K562 (cell line): ENCODE data around the gene COL4A1. TPM values are rescaled to one million over a fixed set of nuclear protein-coding genes. Genes with fewer than 3 reads are reported as not detected.

Experiments
- ATAC-seq: fragments of 200-7000 bp; cut with Tn5 transposase; 3 replicates; pipeline ENCODE4 v1.9.1; 2020; ENCODE audit warnings: moderate library complexity
- BruUV-seq: library from RNA; stranded (reverse); fragments of 400-500 nt; replicated peaks from 2 replicates; lab custom pipeline; 2021; lab: Mats Ljungman, UMichigan
- CTCF ChIA-PET: fragments of 300-600 bp; formaldehyde crosslinking; extraction: SDS; loops from one replicate; lab custom pipeline; 2021; ENCODE audit warnings: low intra/inter-chr PET ratio; lab: Yijun Ruan, JAX
- POLR2A ChIA-PET: fragments of 300-600, 350-650 bp; sonication (Branson Sonifier 250); formaldehyde crosslinking; extraction: SDS; loops from one replicate; lab custom pipeline; 2021; ENCODE audit warnings: antibody characterized with exemption, inconsistent platforms; lab: Yijun Ruan, JAX
- DNase-seq, 4 experiments: peaks; one replicate each; pipeline versions ENCODE4 v3.0.0 to v3.0.0-alpha.2; 2011 to 2018; ENCODE audit warnings: low spot score in 3 of 4, mixed read lengths in 3 of 4; ENCODE audit errors: extremely low read depth in 1 of 4
- FAIRE-seq: peaks from 2 replicates; lab custom pipeline; 2011; peaks lifted over from hg19 to GRCh38; lab: Jason Lieb, UNC
- H2AFZ ChIP-seq: 2 replicates; pipeline ENCODE4 v1.6.0; 2011; ENCODE audit warnings: low read depth, low read length, control low read depth, inconsistent platforms
- H3K27ac ChIP-seq: fragments of 200-600 bp; 3 replicates; pipeline ENCODE4 v1.8.0; 2011; ENCODE audit warnings: low read depth, mild to moderate bottlenecking, control low read depth, inconsistent platforms, low read length, moderate library complexity, mixed read lengths; ENCODE audit errors: extremely low read depth
- H3K27me3 ChIP-seq, 2 experiments: fragments of 300-600 bp in 1 of 2; 2 replicates in 1 of 2; 3 replicates in 1 of 2; pipeline versions ENCODE4 v1.6.0 to v1.8.0; 2011; ENCODE audit warnings: inconsistent platforms in 2 of 2, low read length in 2 of 2, mild to moderate bottlenecking in 1 of 2, mixed read lengths in 1 of 2, moderate library complexity in 1 of 2; ENCODE audit not compliant: control insufficient read depth in 2 of 2, insufficient read depth in 2 of 2
- H3K36me3 ChIP-seq: fragments of 300-600 bp; 3 replicates; pipeline ENCODE4 v1.8.0; 2011; ENCODE audit warnings: mild to moderate bottlenecking, low read length, inconsistent platforms; ENCODE audit not compliant: control insufficient read depth, insufficient read depth
- H3K4me1 ChIP-seq, 2 experiments: fragments of 200-600 bp in 1 of 2; replicated peaks in 1 of 2; 2 replicates in 1 of 2; 3 replicates in 1 of 2; pipeline versions ENCODE4 v1.5.1 to v1.8.0; 2011; ENCODE audit warnings: inconsistent platforms in 2 of 2, low read length in 2 of 2, mild to moderate bottlenecking in 1 of 2, mixed read lengths in 1 of 2, moderate library complexity in 1 of 2; ENCODE audit not compliant: control insufficient read depth in 2 of 2, insufficient read depth in 2 of 2
- H3K4me2 ChIP-seq: 2 replicates; pipeline ENCODE4 v1.6.1; 2011; ENCODE audit warnings: low read length, control low read depth, inconsistent platforms, mixed read lengths; ENCODE audit not compliant: insufficient read depth
- H3K4me3 ChIP-seq: fragments of 200-600 bp; sonication (generic), shearing (Covaris generic); 2 replicates; pipeline ENCODE4 v1.5.1; 2016; ENCODE audit warnings: control low read depth, inconsistent platforms
- H3K79me2 ChIP-seq: fragments of 200-600 bp; 3 replicates; pipeline ENCODE4 v1.8.0; 2011; ENCODE audit warnings: low read length, inconsistent platforms; ENCODE audit not compliant: control insufficient read depth, insufficient read depth
- H3K9ac ChIP-seq, 2 experiments: 2 replicates each; pipeline versions ENCODE4 v1.6.0 to v1.6.1; 2011; ENCODE audit warnings: low read depth in 2 of 2, low read length in 2 of 2, control low read depth in 1 of 2, inconsistent platforms in 1 of 2, mild to moderate bottlenecking in 1 of 2, mixed read lengths in 1 of 2; ENCODE audit not compliant: insufficient read depth in 1 of 2
- H3K9me1 ChIP-seq: one replicate; pipeline ENCODE4 v1.6.0; 2011; ENCODE audit warnings: inconsistent platforms, mild to moderate bottlenecking, low read length, moderate library complexity; ENCODE audit not compliant: control insufficient read depth, insufficient read depth
- H3K9me3 ChIP-seq: replicated peaks from 2 replicates; pipeline ENCODE4 v1.5.1; 2011; ENCODE audit warnings: low read depth, low read length, inconsistent platforms; ENCODE audit not compliant: control insufficient read depth, insufficient read depth
- H4K20me1 ChIP-seq: replicated peaks from 2 replicates; pipeline ENCODE4 v1.6.1; 2011; ENCODE audit warnings: low read length, inconsistent platforms, mixed read lengths; ENCODE audit not compliant: control insufficient read depth, insufficient read depth
- ATF1 ChIP-seq, 2 experiments: fragments of 450-650 bp in 1 of 2; IDR thresholded peaks; 2 replicates each; pipeline ENCODE4 v1.6.1; 2016; ENCODE audit warnings: missing compliant biosample characterization in 1 of 2, missing genetic modification characterization in 1 of 2
- BHLHE40 ChIP-seq: IDR thresholded peaks from 2 replicates; pipeline ENCODE4 v1.6.1; 2011; ENCODE audit warnings: low read length, improper control_type of control experiment
- DMBX1 ChIP-seq: fragments of 250-450 bp; sonication (Bioruptor Pico); IDR thresholded peaks from 2 replicates; pipeline ENCODE4 v1.8.0; 2022; ENCODE audit warnings: inconsistent platforms, mild to moderate bottlenecking, moderate library complexity, borderline replicate concordance
- DPF2 ChIP-seq: fragments of 450-650 bp; IDR thresholded peaks from 2 replicates; pipeline ENCODE4 v1.6.1; 2016
- FOXJ3 ChIP-seq: sonication (generic); formaldehyde crosslinking; IDR thresholded peaks from 2 replicates; pipeline ENCODE4 v1.4.0; 2020; ENCODE audit warnings: mild to moderate bottlenecking, missing genetic modification reagents
- MIER1 ChIP-seq: fragments of 450-650 bp; IDR thresholded peaks from 2 replicates; pipeline ENCODE4 v1.6.1; 2016; ENCODE audit warnings: antibody characterized with exemption, mild to moderate bottlenecking, low read depth
- PBX2 ChIP-seq, 2 experiments: IDR thresholded peaks in 1 of 2; conservative IDR thresholded peaks in 1 of 2; 2 replicates each; pipeline ENCODE4 v1.6.1; 2016; ENCODE audit warnings: low read depth in 2 of 2, mild to moderate bottlenecking in 1 of 2, missing compliant biosample characterization in 1 of 2, missing genetic modification characterization in 1 of 2, moderate library complexity in 1 of 2
- PML ChIP-seq: IDR thresholded peaks from 2 replicates; pipeline ENCODE4 v1.6.1; 2012; ENCODE audit warnings: low read length, inconsistent platforms
- SMARCA5 ChIP-seq: fragments of 450-650 bp; IDR thresholded peaks from 2 replicates; pipeline ENCODE4 v1.6.1; 2016
- STAG1 ChIP-seq: sonication (generic); formaldehyde crosslinking; IDR thresholded peaks from 2 replicates; pipeline ENCODE4 v1.5.0; 2020; ENCODE audit warnings: missing genetic modification reagents, borderline replicate concordance
- THRA ChIP-seq: fragments of 450-650 bp; IDR thresholded peaks from 2 replicates; pipeline ENCODE4 v1.6.1; 2017; ENCODE audit warnings: mild to moderate bottlenecking, moderate library complexity
- TRIM24 ChIP-seq, 2 experiments: fragments of 450-650 bp; IDR thresholded peaks; 2 replicates each; pipeline ENCODE4 v1.6.1; 2016
- TSC22D4 ChIP-seq: fragments of 450-650 bp; IDR thresholded peaks from 2 replicates; pipeline ENCODE4 v1.6.1; 2016; ENCODE audit warnings: missing genetic modification characterization, missing biosample characterization, control low read depth
- ZKSCAN8 ChIP-seq: fragments of 200-800 bp; sonication (Bioruptor generic); IDR thresholded peaks from 2 replicates; pipeline ENCODE4 v1.6.1; 2016; ENCODE audit warnings: missing genetic modification characterization, missing compliant biosample characterization
- ZNF311 ChIP-seq: fragments of 250-450 bp; sonication (Bioruptor Pico); IDR thresholded peaks from 2 replicates; pipeline ENCODE4 v1.4.0; 2020; ENCODE audit warnings: mild to moderate bottlenecking, moderate library complexity
- WGBS: fragments of 100-300 bp; shearing (Covaris generic); methylation state at CpG from one replicate; pipeline ENCODE4 v1.1.6; 2016; ENCODE audit warnings: low coverage, mixed read lengths; ENCODE audit not compliant: insufficient coverage; ENCODE audit errors: missing lambda C conversion rate; 5-methylcytosine and 5-hydroxymethylcytosine counted together
- in situ Hi-C: fragments of 300-500 bp; cut with MboI; formaldehyde crosslinking; loops from 4 replicates; pipeline ENCODE4 v1.15.0; 2018; ENCODE audit warnings: inconsistent platforms, mixed read lengths
- intact Hi-C: fragments of 100-400 bp; cut with micrococcal nuclease; formaldehyde crosslinking; loops from 2 replicates; pipeline ENCODE4 v1.14.2; 2022
- polyA plus RNA-seq, 8 experiments: library from polyadenylated mRNA; depleted of rRNA in 4 of 8; stranded (reverse) in 5 of 8; unstranded in 3 of 8; fragments of >200 nt; fragmentation: Nextera tagmentation in 2 of 8; fragmentation: Illumina TruSeq in 1 of 8; extraction: Ambion mirVana in 2 of 8; extraction: Trizol in 1 of 8; gene quantifications; 2 replicates each; pipeline versions ENCODE4 v1.2.1 to v1.2.3, GENCODE V29; 2011 to 2014; ENCODE audit warnings: inconsistent platforms in 1 of 8, missing spikeins in 1 of 8
- total RNA-seq, 7 experiments: library from RNA; depleted of rRNA in 6 of 7; stranded (reverse); fragments of >200 nt in 6 of 7; fragmentation: Illumina TruSeq in 2 of 7; extraction: Trizol in 2 of 7; gene quantifications; 2 replicates each; pipeline versions ENCODE4 v1.2.1 to v1.2.3, GENCODE V29; 2011 to 2021; ENCODE audit warnings: low replicate concordance in 1 of 7

Gene COL4A1
- total and polyA plus RNA-seq, 9 of the 15 experiments (the other 6 are each of a cell fraction or from before 2014, with no cell fraction given): 0.35 TPM; not detected in 8

DNA sequence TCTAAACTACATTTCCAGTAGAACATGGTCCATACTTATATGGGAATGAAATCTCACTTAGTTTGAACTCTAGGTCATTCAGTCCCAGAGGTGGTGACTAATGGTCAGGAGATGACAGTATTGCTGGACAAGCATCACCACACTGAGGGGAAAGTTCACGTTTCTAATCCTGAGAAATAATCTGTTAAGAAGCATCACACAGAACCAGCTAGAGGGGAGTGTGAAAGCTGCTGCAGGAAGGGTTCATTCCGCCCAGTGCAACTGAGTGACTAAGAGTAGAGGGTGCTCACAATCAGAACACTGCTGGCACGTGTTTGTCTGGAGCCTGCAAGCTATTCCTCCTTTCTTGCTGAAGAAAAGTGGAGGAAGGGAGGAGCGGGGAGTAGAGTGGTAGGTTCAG lies 2.7 kb downstream of the COL4A1 start:
- FAIRE-seq (no peak), ATAC-seq (no peak), DNase-seq (no peak)
- intact Hi-C loops: no loop called here
- Histone ChIP-seq H2AFZ (no peak overlapping the region), H4K20me1 (no peaks in the 10 kb centered on the region), H3K4me2 (no peak overlapping the region), H3K9ac (no peak overlapping the region), H3K4me1 (no peaks in the 10 kb centered on the region; a peak in 1 of 5 replicates), H3K9me3 (no peaks in the 10 kb centered on the region), H3K9me1 (no peaks in the 10 kb centered on the region), H3K4me3 (no peak overlapping the region), H3K79me2 (no peaks in the 10 kb centered on the region), H3K27me3 (peaks cover 4 to 28% of the 10 kb centered on the region in 2 experiments; a peak in 4 of 5 replicates), H3K27ac (no peak overlapping the region), H3K36me3 (no peaks in the 10 kb centered on the region)
- WGBS: 0% methylated on average over 4 of the region's 4 CpGs
- BruUV-seq: no TSS peak
- ChIA-PET POLR2A (no interaction called here), CTCF (no interaction called here)
- in situ Hi-C loops: no loop called here
- TF ChIP-seq PBX2 (CRISPR knock-in tag; IDR thresholded peaks at IDR 0.05; ENCODE audit: low read depth): no peak
- TF ChIP-seq PBX2 (tag; conservative IDR thresholded peaks at IDR 0.05; ENCODE audit: low read depth): no peak
- no peak for TF ChIP-seq PML
- no peak for TF ChIP-seq DMBX1 (CRISPR knock-in tag)
- no peak for TF ChIP-seq TRIM24 (IDR thresholded peaks at IDR 0.05)
- TF ChIP-seq FOXJ3 (CRISPR knock-in tag): no peak
- TF ChIP-seq THRA: no peak
- TF ChIP-seq BHLHE40: no peak
- TF ChIP-seq ZKSCAN8 (CRISPR knock-in tag): no peak
- TF ChIP-seq ZNF311 (CRISPR knock-in tag): no peak
- no peak for TF ChIP-seq DPF2
- TF ChIP-seq MIER1: no peak
- TF ChIP-seq STAG1 (CRISPR knock-in tag): no peak
- no peak for TF ChIP-seq SMARCA5
- TF ChIP-seq ATF1 (CRISPR knock-in tag; IDR thresholded peaks at IDR 0.05): no peak
- TF ChIP-seq ATF1 (tag; IDR thresholded peaks at IDR 0.05): no peak
- TF ChIP-seq TSC22D4 (tag): no peak
